DOHH2 (cell line): ENCODE results near the gene KRTAP4-4.
A peak's percentile ranks its signal among the peaks of the same experiment; 100 is the strongest.

ENCODE experiments used
- H3F3A ChIP-seq: fragments of 200-600 bp; sonication (generic), shearing (Covaris generic); 2 replicates; pipeline ENCODE4 v1.6.0; 2016; ENCODE audit warnings: antibody characterized with exemption, mild to moderate bottlenecking; ENCODE audit not compliant: control insufficient read depth, insufficient read depth
- H3K27ac ChIP-seq: fragments of 200-600 bp; sonication (generic); 2 replicates; pipeline ENCODE4 v1.5.1; 2014; ENCODE audit warnings: low read depth, mild to moderate bottlenecking, low read length, moderate library complexity
- H3K27me3 ChIP-seq: fragments of 200-600 bp; sonication (generic); 2 replicates; pipeline ENCODE4 v1.6.1; 2014; ENCODE audit warnings: mild to moderate bottlenecking, low read length, mixed read lengths; ENCODE audit not compliant: control insufficient read depth
- H3K36me3 ChIP-seq: fragments of 200-600 bp; sonication (generic); 2 replicates; pipeline ENCODE4 v1.6.1; 2014; ENCODE audit warnings: mild to moderate bottlenecking, low read length, moderate library complexity, mixed read lengths; ENCODE audit not compliant: control insufficient read depth
- H3K4me1 ChIP-seq: fragments of 200-600 bp; sonication (generic); 2 replicates; pipeline ENCODE4 v1.6.1; 2014; ENCODE audit warnings: mild to moderate bottlenecking, low read length, mixed read lengths; ENCODE audit not compliant: control insufficient read depth
- H3K4me2 ChIP-seq: fragments of 200-600 bp; sonication (generic); 2 replicates; pipeline ENCODE4 v1.6.0; 2014; ENCODE audit warnings: mild to moderate bottlenecking, low read length, moderate library complexity
- H3K4me3 ChIP-seq: fragments of 200-600 bp; sonication (generic); 2 replicates; pipeline ENCODE4 v1.5.1; 2014; ENCODE audit warnings: mild to moderate bottlenecking, low read length, mixed read lengths
- H3K79me2 ChIP-seq: fragments of 200-600 bp; sonication (generic); 2 replicates; pipeline ENCODE4 v1.6.1; 2014; ENCODE audit warnings: mild to moderate bottlenecking, low read length, mixed read lengths; ENCODE audit not compliant: control insufficient read depth
- H3K9me2 ChIP-seq: fragments of 200-600 bp; sonication (generic); replicated peaks from 2 replicates; pipeline ENCODE4 v1.6.1; 2014; ENCODE audit warnings: mild to moderate bottlenecking, low read length, mixed read lengths; ENCODE audit not compliant: control insufficient read depth
- H3K9me3 ChIP-seq: fragments of 200-600 bp; sonication (generic); 2 replicates; pipeline ENCODE4 v1.6.1; 2014; ENCODE audit warnings: antibody characterized with exemption, low read length, mixed read lengths; ENCODE audit not compliant: control insufficient read depth, insufficient read depth
- H4K20me1 ChIP-seq: fragments of 200-600 bp; sonication (generic); 2 replicates; pipeline ENCODE4 v1.6.0; 2014; ENCODE audit warnings: low read depth, mild to moderate bottlenecking, antibody characterized with exemption, low read length, moderate library complexity; ENCODE audit not compliant: control insufficient read depth, insufficient read depth
- EZH2phosphoT487 ChIP-seq: fragments of 200-600 bp; sonication (generic); IDR thresholded peaks from 2 replicates; pipeline ENCODE4 v1.6.1; 2017; ENCODE audit warnings: borderline replicate concordance, mild to moderate bottlenecking, antibody characterized with exemption, low read length, moderate library complexity, mixed read lengths
- TF ChIP-seq, protein P1 (sequence below): fragments of 200-600 bp; sonication (generic); IDR thresholded peaks from one replicate; pipeline ENCODE4 v1.5.1; 2014; ENCODE audit warnings: antibody characterized with exemption, mild to moderate bottlenecking, low read depth, low read length; ENCODE audit not compliant: poor library complexity, severe bottlenecking

The KRTAP4-4 gene

DNA sequence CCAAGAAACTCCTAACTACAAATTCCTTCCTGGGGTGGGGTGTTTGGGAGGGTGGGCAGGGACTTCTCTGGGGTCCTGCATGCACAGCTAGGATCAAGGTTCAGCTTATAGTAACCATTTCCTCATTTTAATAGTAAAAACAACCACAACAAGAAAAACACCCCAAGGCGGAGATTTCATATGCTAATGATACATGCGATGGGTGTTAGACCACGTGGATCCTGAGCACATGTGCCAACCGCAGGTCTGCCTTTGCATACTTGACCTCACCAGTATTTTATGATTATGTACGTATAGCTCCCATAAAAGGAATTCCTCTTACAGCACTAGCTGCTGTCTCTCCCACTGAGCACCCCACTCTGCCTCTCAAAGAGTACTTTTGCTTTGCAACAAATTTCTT lies 44.3 kb downstream of the KRTAP4-4 start:
- Histone ChIP-seq H3K4me2 (peak overlapping the region; percentile 55), H3F3A (peaks cover 15% of the 10 kb centered on the region), H3K9me2 (no peaks in the 10 kb centered on the region), H3K79me2 (no peaks in the 10 kb centered on the region), H3K36me3 (peaks cover 2% of the 10 kb centered on the region; the same call in 1 of the 2 replicates), H3K27me3 (no peaks in the 10 kb centered on the region), H3K4me3 (peak overlapping the region; percentile 44), H3K27ac (peak overlapping the region; percentile 50), H3K9me3 (peaks cover 11% of the 10 kb centered on the region), H3K4me1 (peaks cover 59% of the 10 kb centered on the region), H4K20me1 (no peaks in the 10 kb centered on the region)
- no peak for TF ChIP-seq EZH2phosphoT487
- TF ChIP-seq, protein P1, sequence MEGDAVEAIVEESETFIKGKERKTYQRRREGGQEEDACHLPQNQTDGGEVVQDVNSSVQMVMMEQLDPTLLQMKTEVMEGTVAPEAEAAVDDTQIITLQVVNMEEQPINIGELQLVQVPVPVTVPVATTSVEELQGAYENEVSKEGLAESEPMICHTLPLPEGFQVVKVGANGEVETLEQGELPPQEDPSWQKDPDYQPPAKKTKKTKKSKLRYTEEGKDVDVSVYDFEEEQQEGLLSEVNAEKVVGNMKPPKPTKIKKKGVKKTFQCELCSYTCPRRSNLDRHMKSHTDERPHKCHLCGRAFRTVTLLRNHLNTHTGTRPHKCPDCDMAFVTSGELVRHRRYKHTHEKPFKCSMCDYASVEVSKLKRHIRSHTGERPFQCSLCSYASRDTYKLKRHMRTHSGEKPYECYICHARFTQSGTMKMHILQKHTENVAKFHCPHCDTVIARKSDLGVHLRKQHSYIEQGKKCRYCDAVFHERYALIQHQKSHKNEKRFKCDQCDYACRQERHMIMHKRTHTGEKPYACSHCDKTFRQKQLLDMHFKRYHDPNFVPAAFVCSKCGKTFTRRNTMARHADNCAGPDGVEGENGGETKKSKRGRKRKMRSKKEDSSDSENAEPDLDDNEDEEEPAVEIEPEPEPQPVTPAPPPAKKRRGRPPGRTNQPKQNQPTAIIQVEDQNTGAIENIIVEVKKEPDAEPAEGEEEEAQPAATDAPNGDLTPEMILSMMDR: no peak

DNA sequence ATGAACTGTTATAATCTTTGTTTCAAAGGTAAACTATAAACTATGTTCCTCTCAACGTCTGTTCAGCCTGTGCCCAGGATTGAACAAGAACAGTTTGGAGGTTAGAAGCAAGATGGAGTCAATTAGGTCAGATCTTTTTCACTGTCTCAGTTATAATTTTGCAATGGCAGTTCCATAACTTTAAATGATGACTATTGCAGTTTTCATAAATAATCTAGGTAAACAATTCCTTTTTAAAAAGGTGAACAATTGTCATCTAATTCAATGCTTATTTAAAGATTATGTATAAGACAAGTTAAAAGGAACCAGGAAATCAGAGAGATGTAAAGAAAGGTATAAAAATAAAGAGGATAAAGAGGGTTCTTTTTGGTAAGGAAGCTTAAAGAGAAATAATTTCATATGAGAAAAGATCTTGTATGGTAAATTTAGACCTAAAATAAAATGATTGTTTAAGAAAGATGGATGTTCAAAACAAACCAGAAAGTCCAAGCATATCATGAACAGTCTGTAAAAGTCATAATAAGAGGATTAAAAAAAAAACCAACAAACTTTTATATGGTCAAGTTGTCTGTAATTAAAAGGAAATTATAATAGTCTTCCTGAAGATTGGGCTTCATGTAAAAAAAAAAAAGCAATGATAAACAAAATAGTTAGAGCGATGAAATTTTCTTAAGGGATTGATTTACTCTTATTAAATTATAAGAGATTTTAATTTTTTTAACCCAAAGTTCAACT lies 49.2 kb downstream of the KRTAP4-4 start:
- Histone ChIP-seq H4K20me1 (no peaks in the 10 kb centered on the region), H3K27ac (no peak overlapping the region), H3K4me3 (no peak overlapping the region), H3K79me2 (no peaks in the 10 kb centered on the region), H3F3A (no peaks in the 10 kb centered on the region), H3K36me3 (no peaks in the 10 kb centered on the region), H3K4me2 (no peak overlapping the region), H3K27me3 (no peaks in the 10 kb centered on the region), H3K9me2 (no peaks in the 10 kb centered on the region), H3K4me1 (peaks cover 24% of the 10 kb centered on the region), H3K9me3 (peaks cover 17% of the 10 kb centered on the region)
- no peak for TF ChIP-seq EZH2phosphoT487
- TF ChIP-seq, protein P1: no peak
